H9 (cell line): Measurements from ENCODE around the gene TMEM236. TPM values are rescaled to one million over a fixed set of nuclear protein-coding genes. Genes with fewer than 3 reads are reported as not detected.

ENCODE experiments used
- DNase-seq: peaks from one replicate; pipeline ENCODE4 v3.0.0-alpha.2; 2017
- H2AFZ ChIP-seq: one replicate; pipeline ENCODE4 v1.6.1; 2013; ENCODE audit warnings: mild to moderate bottlenecking, low read length, control low read depth, moderate library complexity
- H2AK5ac ChIP-seq: 2 replicates; pipeline ENCODE4 v1.6.1; 2013; ENCODE audit warnings: low read length, control low read depth, mixed read lengths; ENCODE audit not compliant: insufficient read length
- H2BK120ac ChIP-seq: one replicate; pipeline ENCODE4 v1.6.1; 2013; ENCODE audit warnings: low read depth, mild to moderate bottlenecking, low read length, control low read depth, inconsistent platforms; ENCODE audit not compliant: poor library complexity, severe bottlenecking
- H2BK12ac ChIP-seq: 2 replicates; pipeline ENCODE4 v1.6.1; 2013; ENCODE audit warnings: low read length, control low read depth, mixed read lengths, low read depth; ENCODE audit not compliant: insufficient read length
- H2BK15ac ChIP-seq: 2 replicates; pipeline ENCODE4 v1.6.1; 2013; ENCODE audit warnings: low read depth, low read length, control low read depth
- H2BK20ac ChIP-seq: one replicate; pipeline ENCODE4 v1.6.1; 2013; ENCODE audit warnings: low read depth, mild to moderate bottlenecking, low read length, control low read depth, inconsistent platforms; ENCODE audit not compliant: poor library complexity, severe bottlenecking
- H2BK5ac ChIP-seq: 2 replicates; pipeline ENCODE4 v1.6.1; 2013; ENCODE audit warnings: low read length, control low read depth, mixed read lengths; ENCODE audit not compliant: insufficient read length
- H3K14ac ChIP-seq: 2 replicates; pipeline ENCODE4 v1.6.1; 2013; ENCODE audit warnings: low read length, control low read depth; ENCODE audit not compliant: insufficient read depth
- H3K18ac ChIP-seq: 2 replicates; pipeline ENCODE4 v1.6.1; 2013; ENCODE audit warnings: low read depth, mild to moderate bottlenecking, mixed read lengths, low read length, control low read depth; ENCODE audit not compliant: insufficient read length
- H3K23ac ChIP-seq: 2 replicates; pipeline ENCODE4 v1.6.1; 2013; ENCODE audit warnings: low read length, control low read depth, mixed read lengths, low read depth; ENCODE audit not compliant: insufficient read length
- H3K23me2 ChIP-seq: 2 replicates; pipeline ENCODE4 v1.6.1; 2013; ENCODE audit warnings: low read depth, mild to moderate bottlenecking, mixed read lengths, low read length, control low read depth; ENCODE audit not compliant: insufficient read length, poor library complexity, severe bottlenecking
- H3K27ac ChIP-seq: 2 replicates; pipeline ENCODE4 v1.5.1; 2013; ENCODE audit warnings: low read length, control low read depth, mixed read lengths, low read depth; ENCODE audit not compliant: insufficient read length
- H3K27me3 ChIP-seq: 2 replicates; pipeline ENCODE4 v1.6.1; 2013; ENCODE audit warnings: low read length, control low read depth, inconsistent platforms; ENCODE audit not compliant: insufficient read depth
- H3K4ac ChIP-seq: 2 replicates; pipeline ENCODE4 v1.6.1; 2013; ENCODE audit warnings: low read depth, mild to moderate bottlenecking, control low read depth, inconsistent platforms, low read length, moderate library complexity
- H3K4me1 ChIP-seq: 2 replicates; pipeline ENCODE4 v1.6.1; 2013; ENCODE audit warnings: low read length, control low read depth, inconsistent platforms; ENCODE audit not compliant: insufficient read depth
- H3K4me2 ChIP-seq: 2 replicates; pipeline ENCODE4 v1.6.1; 2013; ENCODE audit warnings: low read length, control low read depth, mixed read lengths; ENCODE audit not compliant: insufficient read length, insufficient read depth
- H3K56ac ChIP-seq: 2 replicates; pipeline ENCODE4 v1.6.1; 2013; ENCODE audit warnings: low read depth, mild to moderate bottlenecking, mixed read lengths, low read length, control low read depth; ENCODE audit not compliant: insufficient read length
- H3K79me1 ChIP-seq: 2 replicates; pipeline ENCODE4 v1.6.1; 2013; ENCODE audit warnings: low read depth, mild to moderate bottlenecking, moderate library complexity, low read length, control low read depth, inconsistent platforms; ENCODE audit not compliant: insufficient read depth, poor library complexity, severe bottlenecking
- H3K79me2 ChIP-seq: 2 replicates; pipeline ENCODE4 v1.6.1; 2013; ENCODE audit warnings: low read length, control low read depth, inconsistent platforms; ENCODE audit not compliant: insufficient read depth
- H3K9ac ChIP-seq: 2 replicates; pipeline ENCODE4 v1.6.1; 2013; ENCODE audit warnings: low read length, control low read depth, mixed read lengths; ENCODE audit not compliant: insufficient read length; ENCODE audit errors: extremely low read depth
- H3K9me3 ChIP-seq: one replicate; pipeline ENCODE4 v1.6.1; 2013; ENCODE audit warnings: low read depth, low read length, inconsistent platforms; ENCODE audit not compliant: control insufficient read depth
- H3T11ph ChIP-seq: one replicate; pipeline ENCODE4 v1.6.1; 2013; ENCODE audit warnings: mild to moderate bottlenecking, low read length, control low read depth, inconsistent platforms
- H4K20me1 ChIP-seq: one replicate; pipeline ENCODE4 v1.6.1; 2013; ENCODE audit not compliant: control insufficient read depth, insufficient read length, insufficient read depth
- H4K5ac ChIP-seq: 2 replicates; pipeline ENCODE4 v1.6.1; 2013; ENCODE audit warnings: low read depth, mild to moderate bottlenecking, mixed read lengths, low read length, control low read depth; ENCODE audit not compliant: insufficient read length
- H4K8ac ChIP-seq: replicated peaks from 2 replicates; pipeline ENCODE4 v1.6.1; 2013; ENCODE audit warnings: low read length, control low read depth, mixed read lengths, low read depth; ENCODE audit not compliant: insufficient read length
- H4K91ac ChIP-seq: 2 replicates; pipeline ENCODE4 v1.6.1; 2013; ENCODE audit warnings: low read depth, mild to moderate bottlenecking, moderate library complexity, mixed read lengths, low read length, control low read depth; ENCODE audit not compliant: insufficient read length
- H3K27ac Mint-ChIP-seq, 3 experiments: 2 replicates in 2 of 3; 3 replicates in 1 of 3; pipeline ENCODE4 v1.8.0; 2020 to 2021; ENCODE audit warnings: mixed read lengths in 3 of 3, mild to moderate bottlenecking in 1 of 3, moderate library complexity in 1 of 3
- H3K27me3 Mint-ChIP-seq: 2 replicates; pipeline ENCODE4 v1.8.0; 2021; ENCODE audit warnings: low read depth, mild to moderate bottlenecking, moderate library complexity, mixed read lengths
- H3K36me3 Mint-ChIP-seq, 3 experiments: 2 replicates in 2 of 3; 3 replicates in 1 of 3; pipeline ENCODE4 v1.8.0; 2020 to 2021; ENCODE audit warnings: low read depth in 3 of 3, mixed read lengths in 3 of 3; ENCODE audit not compliant: insufficient read depth in 1 of 3
- H3K4me1 Mint-ChIP-seq, 2 experiments: 2 replicates each; pipeline ENCODE4 v1.8.0; 2020; ENCODE audit warnings: mixed read lengths in 2 of 2
- H3K4me3 Mint-ChIP-seq, 2 experiments: 2 replicates in 1 of 2; 3 replicates in 1 of 2; pipeline ENCODE4 v1.8.0; 2020 to 2021; ENCODE audit warnings: mild to moderate bottlenecking in 2 of 2, mixed read lengths in 2 of 2, moderate library complexity in 1 of 2
- H3K9me3 Mint-ChIP-seq, 2 experiments: 2 replicates in 1 of 2; 3 replicates in 1 of 2; pipeline ENCODE4 v1.8.0; 2020; ENCODE audit warnings: mild to moderate bottlenecking in 2 of 2, mixed read lengths in 2 of 2, moderate library complexity in 1 of 2
- WGBS: extraction: QIAGEN DNeasy Blood & Tissue Kit; methylation state at CpG from one replicate; pipeline ENCODE4 v1.1.7; 2013; ENCODE audit warnings: missing lambda C conversion rate, low lambda C conversion rate, mixed read lengths; ENCODE audit not compliant: insufficient read length; ENCODE audit errors: extremely low coverage; 5-methylcytosine and 5-hydroxymethylcytosine counted together
- total RNA-seq: library from RNA; stranded (reverse); gene quantifications from 2 replicates; pipeline ENCODE4 v1.2.1, GENCODE V29; 2021
- TF ChIP-seq, protein P1 (sequence below): fragments of 200-600 bp; sonication (generic); conservative IDR thresholded peaks from 3 replicates; pipeline ENCODE4 v1.8.0; 2021; ENCODE audit warnings: antibody characterized with exemption, mild to moderate bottlenecking

TMEM236 gene
- total RNA-seq, 1 experiment from 2014 or later: not detected

DNA sequence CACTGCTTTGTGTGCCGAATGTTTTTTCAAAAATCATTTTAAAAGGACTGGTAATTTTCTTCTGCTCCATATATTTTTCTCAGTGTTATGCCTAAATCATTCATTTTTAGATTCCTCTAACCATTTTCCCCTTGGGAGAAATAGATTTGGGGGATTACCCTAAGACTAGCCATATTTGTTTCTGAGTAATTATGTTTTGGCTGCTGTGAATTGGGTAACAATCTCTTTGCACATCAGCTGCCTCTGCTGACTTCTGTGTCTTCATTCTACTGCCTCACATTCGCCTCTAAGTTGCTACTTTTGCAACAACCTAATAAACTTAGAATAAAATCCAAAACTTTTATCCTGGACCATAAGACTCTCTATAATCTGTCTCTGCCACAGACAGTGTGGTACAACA, 38.6 kb downstream of the TMEM236 start:
- Mint-ChIP-seq H3K4me1 (peaks cover 5 to 6% of the 10 kb centered on the region in 2 experiments), H3K36me3 (no peaks in the 10 kb centered on the region), H3K27ac (no peak overlapping the region), H3K4me3 (no peak overlapping the region), H3K9me3 (peaks cover 0 to 4% of the 10 kb centered on the region in 2 experiments; a peak in 1 of 5 replicates), H3K27me3 (no peaks in the 10 kb centered on the region)
- H3K27me3 ChIP-seq: no peaks in the 10 kb centered on the region
- no peak overlapping the region for H2BK20ac ChIP-seq
- H4K5ac ChIP-seq: no peak overlapping the region
- H3K4ac ChIP-seq: no peak overlapping the region
- H2AK5ac ChIP-seq: no peak overlapping the region
- H2BK12ac ChIP-seq: no peak overlapping the region
- H4K20me1 ChIP-seq: no peaks in the 10 kb centered on the region
- no peaks in the 10 kb centered on the region for H3K79me1 ChIP-seq
- H2BK15ac ChIP-seq: no peak overlapping the region
- H3K23me2 ChIP-seq: no peaks in the 10 kb centered on the region
- H3T11ph ChIP-seq: no peak overlapping the region
- H3K9ac ChIP-seq: no peak overlapping the region
- TF ChIP-seq, protein P1, sequence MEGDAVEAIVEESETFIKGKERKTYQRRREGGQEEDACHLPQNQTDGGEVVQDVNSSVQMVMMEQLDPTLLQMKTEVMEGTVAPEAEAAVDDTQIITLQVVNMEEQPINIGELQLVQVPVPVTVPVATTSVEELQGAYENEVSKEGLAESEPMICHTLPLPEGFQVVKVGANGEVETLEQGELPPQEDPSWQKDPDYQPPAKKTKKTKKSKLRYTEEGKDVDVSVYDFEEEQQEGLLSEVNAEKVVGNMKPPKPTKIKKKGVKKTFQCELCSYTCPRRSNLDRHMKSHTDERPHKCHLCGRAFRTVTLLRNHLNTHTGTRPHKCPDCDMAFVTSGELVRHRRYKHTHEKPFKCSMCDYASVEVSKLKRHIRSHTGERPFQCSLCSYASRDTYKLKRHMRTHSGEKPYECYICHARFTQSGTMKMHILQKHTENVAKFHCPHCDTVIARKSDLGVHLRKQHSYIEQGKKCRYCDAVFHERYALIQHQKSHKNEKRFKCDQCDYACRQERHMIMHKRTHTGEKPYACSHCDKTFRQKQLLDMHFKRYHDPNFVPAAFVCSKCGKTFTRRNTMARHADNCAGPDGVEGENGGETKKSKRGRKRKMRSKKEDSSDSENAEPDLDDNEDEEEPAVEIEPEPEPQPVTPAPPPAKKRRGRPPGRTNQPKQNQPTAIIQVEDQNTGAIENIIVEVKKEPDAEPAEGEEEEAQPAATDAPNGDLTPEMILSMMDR: no peak
- H4K8ac ChIP-seq: no peak overlapping the region
- H3K9me3 ChIP-seq: no peaks in the 10 kb centered on the region
- H3K4me1 ChIP-seq: no peaks in the 10 kb centered on the region
- WGBS: no CpG with 5 or more reads among the region's 2 CpGs
- H4K91ac ChIP-seq: no peak overlapping the region
- no peak overlapping the region for H3K27ac ChIP-seq
- DNase-seq: no peak
- no peaks in the 10 kb centered on the region for H3K79me2 ChIP-seq
- no peak overlapping the region for H2BK120ac ChIP-seq
- no peak overlapping the region for H3K4me2 ChIP-seq
- H3K18ac ChIP-seq: no peak overlapping the region
- no peak overlapping the region for H3K14ac ChIP-seq
- no peak overlapping the region for H3K23ac ChIP-seq
- H3K56ac ChIP-seq: no peak overlapping the region
- H2BK5ac ChIP-seq: no peak overlapping the region
- no peak overlapping the region for H2AFZ ChIP-seq
